SK-N-SH (cell line): Measurements from ENCODE around the gene VSTM1. TPM values are rescaled to one million over a fixed set of nuclear protein-coding genes. Genes with fewer than 3 reads are reported as not detected.

Experiments
- CTCF ChIA-PET: fragments of 300-600, 350-600 bp; formaldehyde crosslinking; extraction: SDS; loops from one replicate; lab custom pipeline; 2021; lab: Yijun Ruan, JAX
- POLR2A ChIA-PET: fragments of 350-600 bp; sonication (Branson Sonifier 250); formaldehyde crosslinking; extraction: SDS; loops from one replicate; lab custom pipeline; 2020; ENCODE audit warnings: antibody characterized with exemption, inconsistent platforms; lab: Yijun Ruan, JAX
- DNase-seq: peaks from one replicate; pipeline ENCODE4 v3.0.0; 2012
- H2AFZ ChIP-seq: fragments of 200-600 bp; sonication (generic); 2 replicates; pipeline ENCODE4 v1.8.1; 2016; ENCODE audit warnings: antibody characterized with exemption, mild to moderate bottlenecking, low read depth
- H3F3A ChIP-seq: fragments of 200-600 bp; sonication (generic); replicated peaks from 2 replicates; pipeline ENCODE3; 2016; ENCODE audit warnings: antibody characterized with exemption, mild to moderate bottlenecking; ENCODE audit not compliant: insufficient read depth
- H3K27ac ChIP-seq, 2 experiments: fragments of 200-500 bp in 1 of 2; fragments of 200-600 bp in 1 of 2; sonication (Bioruptor generic) in 1 of 2; sonication (generic), shearing (Covaris generic) in 1 of 2; 2 replicates each; pipeline versions ENCODE4 v1.5.1 to v1.6.1; 2014 to 2016; ENCODE audit warnings: low read depth in 2 of 2, inconsistent platforms in 1 of 2, low read length in 1 of 2, mild to moderate bottlenecking in 1 of 2, mixed read lengths in 1 of 2
- H3K27me3 ChIP-seq: fragments of 200-600 bp; sonication (generic), shearing (Covaris generic); 2 replicates; pipeline ENCODE4 v1.6.1; 2016; ENCODE audit warnings: mixed run types; ENCODE audit not compliant: insufficient read depth
- H3K36me3 ChIP-seq, 2 experiments: fragments of 200-500 bp in 1 of 2; fragments of 200-600 bp in 1 of 2; sonication (Bioruptor generic) in 1 of 2; sonication (generic) in 1 of 2; replicated peaks in 1 of 2; 2 replicates each; pipeline versions ENCODE3 to v1.5.1; 2014 to 2016; ENCODE audit warnings: low read length in 1 of 2, mild to moderate bottlenecking in 1 of 2; ENCODE audit not compliant: insufficient read depth in 2 of 2, control insufficient read depth in 1 of 2
- H3K4me1 ChIP-seq, 2 experiments: fragments of 200-500 bp in 1 of 2; fragments of 200-600 bp in 1 of 2; sonication (Bioruptor generic) in 1 of 2; sonication (generic), shearing (Covaris generic) in 1 of 2; 2 replicates each; pipeline versions ENCODE4 v1.5.1 to v1.6.1; 2014 to 2016; ENCODE audit warnings: low read depth in 1 of 2, low read length in 1 of 2, mixed run types in 1 of 2; ENCODE audit not compliant: insufficient read depth in 2 of 2, control insufficient read depth in 1 of 2
- H3K4me2 ChIP-seq: fragments of 200-600 bp; sonication (generic), shearing (Covaris generic); 2 replicates; pipeline ENCODE4 v1.6.1; 2017; ENCODE audit warnings: mixed run types
- H3K4me3 ChIP-seq, 2 experiments: fragments of 200-500 bp in 1 of 2; fragments of 200-600 bp in 1 of 2; sonication (Bioruptor generic) in 1 of 2; sonication (generic), shearing (Covaris generic) in 1 of 2; 2 replicates each; pipeline versions ENCODE4 v1.5.1 to v1.8.1; 2014 to 2016; ENCODE audit warnings: low read depth in 2 of 2, inconsistent platforms in 1 of 2, low read length in 1 of 2, mild to moderate bottlenecking in 1 of 2, mixed read lengths in 1 of 2, moderate library complexity in 1 of 2
- H3K79me2 ChIP-seq: fragments of 200-600 bp; sonication (generic); 2 replicates; pipeline ENCODE4 v1.8.1; 2017; ENCODE audit warnings: mild to moderate bottlenecking; ENCODE audit not compliant: insufficient read depth
- H3K9ac ChIP-seq: fragments of 200-600 bp; sonication (generic); 2 replicates; pipeline ENCODE4 v1.6.1; 2017; ENCODE audit warnings: mixed run types
- H3K9me2 ChIP-seq: fragments of 200-600 bp; sonication (generic); 2 replicates; pipeline ENCODE4 v1.6.1; 2017; ENCODE audit warnings: mixed run types
- H3K9me3 ChIP-seq: fragments of 200-600 bp; sonication (generic); 2 replicates; pipeline ENCODE4 v1.6.1; 2017; ENCODE audit warnings: mixed run types, mild to moderate bottlenecking, moderate library complexity
- H4K20me1 ChIP-seq: fragments of 200-600 bp; sonication (generic); 2 replicates; pipeline ENCODE4 v1.6.1; 2017; ENCODE audit warnings: mild to moderate bottlenecking, mixed run types; ENCODE audit not compliant: insufficient read depth
- CHD2 ChIP-seq: fragments of 150-350 bp; IDR thresholded peaks from 2 replicates; pipeline ENCODE4 v1.6.1; 2018; ENCODE audit warnings: low read length; ENCODE audit not compliant: partially characterized antibody
- EP300 ChIP-seq, 2 experiments: IDR thresholded peaks; 2 replicates each; pipeline versions ENCODE4 v1.4.0 to v1.6.1; 2012; ENCODE audit warnings: borderline replicate concordance in 1 of 2, low read depth in 1 of 2, low read length in 1 of 2
- EZH2phosphoT487 ChIP-seq: fragments of 200-600 bp; sonication (generic); IDR thresholded peaks from 2 replicates; pipeline ENCODE4 v1.6.1; 2017; ENCODE audit warnings: low read depth, mixed run types, mild to moderate bottlenecking, antibody characterized with exemption, moderate library complexity, borderline replicate concordance
- FOSL2 ChIP-seq: IDR thresholded peaks from 2 replicates; pipeline ENCODE4 v1.4.0; 2012; ENCODE audit warnings: low read depth, mild to moderate bottlenecking, moderate library complexity, borderline replicate concordance
- FOXJ3 ChIP-seq: sonication (generic); formaldehyde crosslinking; IDR thresholded peaks from 2 replicates; pipeline ENCODE4 v1.5.1; 2020; ENCODE audit warnings: mild to moderate bottlenecking, missing genetic modification reagents
- FOXM1 ChIP-seq: IDR thresholded peaks from 2 replicates; pipeline ENCODE4 v1.4.0; 2012; ENCODE audit warnings: low read depth, mild to moderate bottlenecking
- GABPA ChIP-seq: IDR thresholded peaks from 2 replicates; pipeline ENCODE4 v1.4.0; 2012; ENCODE audit warnings: low read depth, mild to moderate bottlenecking
- MXI1 ChIP-seq: IDR thresholded peaks from 2 replicates; pipeline ENCODE4 v1.6.1; 2012; ENCODE audit warnings: mild to moderate bottlenecking, low read depth, low read length, improper control_type of control experiment
- NFIC ChIP-seq: IDR thresholded peaks from 2 replicates; pipeline ENCODE4 v1.4.0; 2012; ENCODE audit warnings: borderline replicate concordance
- NRF1 ChIP-seq: IDR thresholded peaks from 2 replicates; pipeline ENCODE4 v1.6.1; 2012; ENCODE audit warnings: low read depth, mild to moderate bottlenecking, low read length
- POLR2AphosphoS5 ChIP-seq: IDR thresholded peaks from 2 replicates; pipeline ENCODE4 v1.6.1; 2012; ENCODE audit warnings: low read depth, low read length
- RAD21 ChIP-seq: IDR thresholded peaks from 2 replicates; pipeline ENCODE4 v1.6.1; 2012; ENCODE audit warnings: mild to moderate bottlenecking, low read length
- RCOR1 ChIP-seq: fragments of 150-350 bp; IDR thresholded peaks from 2 replicates; pipeline ENCODE4 v1.6.1; 2017; ENCODE audit warnings: antibody characterized with exemption, low read length
- RXRA ChIP-seq: IDR thresholded peaks from 2 replicates; pipeline ENCODE4 v1.4.0; 2012; ENCODE audit warnings: low read depth, mild to moderate bottlenecking, borderline replicate concordance
- SIN3A ChIP-seq: IDR thresholded peaks from 2 replicates; pipeline ENCODE4 v1.6.1; 2012; ENCODE audit warnings: low read depth, mild to moderate bottlenecking, low read length, moderate library complexity, borderline replicate concordance
- SMC3 ChIP-seq: IDR thresholded peaks from 2 replicates; pipeline ENCODE4 v1.6.1; 2012; ENCODE audit warnings: low read depth, low read length, improper control_type of control experiment
- TCF12 ChIP-seq: IDR thresholded peaks from 2 replicates; pipeline ENCODE4 v1.4.0; 2012
- TEAD4 ChIP-seq: IDR thresholded peaks from 2 replicates; pipeline ENCODE4 v1.4.0; 2012; ENCODE audit warnings: mild to moderate bottlenecking, borderline replicate concordance; ENCODE audit not compliant: insufficient read depth
- YY1 ChIP-seq: IDR thresholded peaks from 2 replicates; pipeline ENCODE4 v1.4.0; 2012; ENCODE audit warnings: low read depth, mild to moderate bottlenecking
- WGBS: methylation state at CpG from one replicate; pipeline ENCODE4 v1.1.6; 2017; ENCODE audit warnings: low lambda C conversion rate; 5-methylcytosine and 5-hydroxymethylcytosine counted together
- polyA plus RNA-seq, 3 experiments: library from polyadenylated mRNA; depleted of rRNA; stranded (reverse); fragments of >200 nt; gene quantifications; 2 replicates each; pipeline ENCODE4 v1.2.3, GENCODE V29; 2012
- TF ChIP-seq, protein P1 (sequence below): IDR thresholded peaks from 2 replicates; pipeline ENCODE4 v1.6.1; 2012; ENCODE audit warnings: mild to moderate bottlenecking, low read depth, low read length, moderate library complexity
- TF ChIP-seq, protein P2 (sequence below): IDR thresholded peaks from 2 replicates; pipeline ENCODE4 v1.4.0; 2012; ENCODE audit warnings: low read depth, borderline replicate concordance

The VSTM1 gene
- polyA plus RNA-seq, 1 of the 3 experiments (the other 2 are of a cell fraction): 0.10 TPM

DNA sequence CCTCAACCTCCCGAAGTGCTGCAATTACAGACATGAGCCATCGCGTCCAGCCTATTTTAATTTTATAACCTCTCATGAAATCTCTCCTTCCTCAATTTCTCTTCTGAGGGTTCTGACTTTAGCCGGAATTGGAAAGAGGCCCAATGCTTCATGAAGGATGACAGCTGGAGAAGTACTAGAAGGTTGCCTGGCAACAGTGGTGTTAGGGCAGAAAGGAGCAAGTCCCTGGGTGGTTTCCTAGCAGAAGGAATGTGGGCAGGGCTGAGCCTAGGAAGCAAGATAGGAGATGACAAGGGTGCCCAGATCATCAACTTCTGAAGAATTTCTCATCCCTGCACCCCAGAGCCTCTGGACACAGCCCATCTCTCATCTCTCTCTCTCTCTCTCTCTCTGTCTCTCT, 46.4 kb downstream of the VSTM1 start:
- POLR2A ChIA-PET: interaction anchor here (1.3 kb wide), 1 partner anchor 10 kb away, joined by 3 read pairs; no protein-coding TSS in a partner anchor

DNA sequence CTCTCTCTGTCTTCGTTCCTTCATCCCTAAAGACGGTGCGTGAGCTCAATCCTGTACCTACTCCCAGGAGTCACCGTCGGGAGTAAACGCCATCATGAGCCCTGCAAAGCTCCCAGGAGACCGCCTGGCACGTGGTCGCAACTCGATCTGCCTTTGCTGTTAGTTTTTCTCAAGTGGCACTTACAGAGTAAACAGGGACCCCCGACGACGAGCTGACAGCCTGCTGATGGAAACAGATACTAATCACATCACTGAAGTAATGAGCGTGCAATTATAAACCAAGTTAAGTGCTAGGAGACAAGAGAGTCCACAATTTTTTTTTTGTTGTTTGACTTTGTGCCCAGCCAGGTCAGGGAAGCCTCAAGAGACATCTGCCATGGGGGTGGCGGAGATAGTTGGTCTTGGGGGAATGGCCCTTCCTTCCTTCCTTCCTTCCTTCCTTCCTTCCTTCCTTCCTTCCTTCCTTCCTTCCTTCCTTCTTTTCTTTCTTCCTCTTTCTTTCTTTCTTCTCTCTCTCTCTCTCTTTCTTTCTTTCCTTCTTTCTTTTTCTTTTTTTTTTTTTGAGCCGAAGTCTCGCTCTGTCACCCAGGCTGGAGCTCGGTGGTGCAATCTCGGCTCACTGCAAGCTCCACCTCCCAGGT, 48.7 kb downstream of the VSTM1 start:
- WGBS: 34% methylated on average over 15 of the region's 19 CpGs
- no peak for TF ChIP-seq POLR2AphosphoS5
- no peak for TF ChIP-seq RXRA
- TF ChIP-seq SMC3: no peak
- TF ChIP-seq, protein P1, sequence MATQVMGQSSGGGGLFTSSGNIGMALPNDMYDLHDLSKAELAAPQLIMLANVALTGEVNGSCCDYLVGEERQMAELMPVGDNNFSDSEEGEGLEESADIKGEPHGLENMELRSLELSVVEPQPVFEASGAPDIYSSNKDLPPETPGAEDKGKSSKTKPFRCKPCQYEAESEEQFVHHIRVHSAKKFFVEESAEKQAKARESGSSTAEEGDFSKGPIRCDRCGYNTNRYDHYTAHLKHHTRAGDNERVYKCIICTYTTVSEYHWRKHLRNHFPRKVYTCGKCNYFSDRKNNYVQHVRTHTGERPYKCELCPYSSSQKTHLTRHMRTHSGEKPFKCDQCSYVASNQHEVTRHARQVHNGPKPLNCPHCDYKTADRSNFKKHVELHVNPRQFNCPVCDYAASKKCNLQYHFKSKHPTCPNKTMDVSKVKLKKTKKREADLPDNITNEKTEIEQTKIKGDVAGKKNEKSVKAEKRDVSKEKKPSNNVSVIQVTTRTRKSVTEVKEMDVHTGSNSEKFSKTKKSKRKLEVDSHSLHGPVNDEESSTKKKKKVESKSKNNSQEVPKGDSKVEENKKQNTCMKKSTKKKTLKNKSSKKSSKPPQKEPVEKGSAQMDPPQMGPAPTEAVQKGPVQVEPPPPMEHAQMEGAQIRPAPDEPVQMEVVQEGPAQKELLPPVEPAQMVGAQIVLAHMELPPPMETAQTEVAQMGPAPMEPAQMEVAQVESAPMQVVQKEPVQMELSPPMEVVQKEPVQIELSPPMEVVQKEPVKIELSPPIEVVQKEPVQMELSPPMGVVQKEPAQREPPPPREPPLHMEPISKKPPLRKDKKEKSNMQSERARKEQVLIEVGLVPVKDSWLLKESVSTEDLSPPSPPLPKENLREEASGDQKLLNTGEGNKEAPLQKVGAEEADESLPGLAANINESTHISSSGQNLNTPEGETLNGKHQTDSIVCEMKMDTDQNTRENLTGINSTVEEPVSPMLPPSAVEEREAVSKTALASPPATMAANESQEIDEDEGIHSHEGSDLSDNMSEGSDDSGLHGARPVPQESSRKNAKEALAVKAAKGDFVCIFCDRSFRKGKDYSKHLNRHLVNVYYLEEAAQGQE: no peak
- TF ChIP-seq EP300 (IDR thresholded peaks at IDR 0.05; ENCODE audit: borderline replicate concordance in 1 of 2, low read depth in 1 of 2, low read length in 1 of 2): no peak
- no peak for TF ChIP-seq CHD2
- TF ChIP-seq TCF12: no peak
- TF ChIP-seq MXI1: no peak
- no peak for TF ChIP-seq SIN3A
- no peak for TF ChIP-seq YY1
- TF ChIP-seq FOXJ3 (CRISPR knock-in tag): no peak
- TF ChIP-seq GABPA: no peak
- TF ChIP-seq NFIC: no peak
- no peak for TF ChIP-seq FOSL2
- TF ChIP-seq FOXM1: no peak
- TF ChIP-seq RCOR1: no peak
- no peak for TF ChIP-seq EZH2phosphoT487
- TF ChIP-seq, protein P2, sequence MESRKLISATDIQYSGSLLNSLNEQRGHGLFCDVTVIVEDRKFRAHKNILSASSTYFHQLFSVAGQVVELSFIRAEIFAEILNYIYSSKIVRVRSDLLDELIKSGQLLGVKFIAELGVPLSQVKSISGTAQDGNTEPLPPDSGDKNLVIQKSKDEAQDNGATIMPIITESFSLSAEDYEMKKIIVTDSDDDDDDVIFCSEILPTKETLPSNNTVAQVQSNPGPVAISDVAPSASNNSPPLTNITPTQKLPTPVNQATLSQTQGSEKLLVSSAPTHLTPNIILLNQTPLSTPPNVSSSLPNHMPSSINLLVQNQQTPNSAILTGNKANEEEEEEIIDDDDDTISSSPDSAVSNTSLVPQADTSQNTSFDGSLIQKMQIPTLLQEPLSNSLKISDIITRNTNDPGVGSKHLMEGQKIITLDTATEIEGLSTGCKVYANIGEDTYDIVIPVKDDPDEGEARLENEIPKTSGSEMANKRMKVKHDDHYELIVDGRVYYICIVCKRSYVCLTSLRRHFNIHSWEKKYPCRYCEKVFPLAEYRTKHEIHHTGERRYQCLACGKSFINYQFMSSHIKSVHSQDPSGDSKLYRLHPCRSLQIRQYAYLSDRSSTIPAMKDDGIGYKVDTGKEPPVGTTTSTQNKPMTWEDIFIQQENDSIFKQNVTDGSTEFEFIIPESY: no peak
- TF ChIP-seq RAD21: no peak
- H2AFZ ChIP-seq: no peak overlapping the region
- DNase-seq: no peak
- H4K20me1 ChIP-seq: no peaks in the 10 kb centered on the region
- H3K9ac ChIP-seq: no peak overlapping the region
- POLR2A ChIA-PET: no interaction called here
- no peak overlapping the region for H3K4me2 ChIP-seq
- H3K27me3 ChIP-seq: no peaks in the 10 kb centered on the region
- H3K4me3 ChIP-seq: no peak overlapping the region
- CTCF ChIA-PET: interaction anchor here (0.6 to 3.1 kb wide), 6 partner anchors 9 to 222 kb away, joined by 3 to 14 read pairs (median 3); no protein-coding TSS in a partner anchor
- no peaks in the 10 kb centered on the region for H3K9me2 ChIP-seq
- no peaks in the 10 kb centered on the region for H3K36me3 ChIP-seq
- H3K9me3 ChIP-seq: no peaks in the 10 kb centered on the region
- H3K4me1 ChIP-seq: peaks cover 0 to 3% of the 10 kb centered on the region in 2 experiments; a peak in 1 of 4 replicates
- peaks cover 10% of the 10 kb centered on the region for H3F3A ChIP-seq
- H3K27ac ChIP-seq: no peak overlapping the region
- H3K79me2 ChIP-seq: no peaks in the 10 kb centered on the region

More for the DNA sequence above, 46.4 kb downstream of the VSTM1 start:
- no peak overlapping the region for H3K4me2 ChIP-seq
- H2AFZ ChIP-seq: no peak overlapping the region
- TF ChIP-seq EP300 (IDR thresholded peaks at IDR 0.05; ENCODE audit: borderline replicate concordance in 1 of 2, low read depth in 1 of 2, low read length in 1 of 2) (no peak), TEAD4 (no peak), NRF1 (no peak), MXI1 (no peak), FOSL2 (no peak), YY1 (no peak)
- H4K20me1 ChIP-seq: no peaks in the 10 kb centered on the region
- H3F3A ChIP-seq: peaks cover 19% of the 10 kb centered on the region
- no peaks in the 10 kb centered on the region for H3K9me3 ChIP-seq
- H3K36me3 ChIP-seq: no peaks in the 10 kb centered on the region
- no peaks in the 10 kb centered on the region for H3K79me2 ChIP-seq
- no peak overlapping the region for H3K9ac ChIP-seq
- DNase-seq: no peak
- H3K9me2 ChIP-seq: no peaks in the 10 kb centered on the region
- H3K4me1 ChIP-seq: peaks cover 0 to 8% of the 10 kb centered on the region in 2 experiments; a peak in 1 of 4 replicates
- no peak overlapping the region for H3K27ac ChIP-seq
- CTCF ChIA-PET: interaction anchor here (0.9 to 3.7 kb wide), 5 partner anchors 9 to 208 kb away, joined by 3 to 21 read pairs (median 8); no protein-coding TSS in a partner anchor
- WGBS: 50% methylated on average over 4 of the region's 4 CpGs
- H3K27me3 ChIP-seq: no peaks in the 10 kb centered on the region
- no peak overlapping the region for H3K4me3 ChIP-seq
